ENCODE data around the gene TENM4. TPM values are rescaled to one million over a fixed set of nuclear protein-coding genes. Genes with fewer than 3 reads are reported as not detected.

TENM4 gene
- polyA plus RNA-seq, 1 donor from 2014 or later: not detected

- H3K36me3 Mint-ChIP-seq: peaks cover 1% of the 10 kb centered on the region
- no peak overlapping the region for H3K4me3 Mint-ChIP-seq
- H3K27me3 Mint-ChIP-seq: peaks cover 1% of the 10 kb centered on the region
- H3K9me3 Mint-ChIP-seq: peaks cover 0 to 3% (median 3%) of the 10 kb centered on the region in 3 donors
- no peaks in the 10 kb centered on the region for H3K4me1 Mint-ChIP-seq
- no peak overlapping the region for H3K27ac Mint-ChIP-seq
Measured at GRCh38 chr11:79418241-79418640, 22.6 kb downstream of the TENM4 start.

GRCh38 chr11:79417069-79417920, 23.5 kb downstream of the TENM4 start:
- H3K4me3 Mint-ChIP-seq: no peak overlapping the region
- peaks cover 0 to 3% (median 3%) of the 10 kb centered on the region in 3 donors for H3K9me3 Mint-ChIP-seq
- H3K27ac Mint-ChIP-seq: no peak overlapping the region
- H3K27me3 Mint-ChIP-seq: peaks cover 1% of the 10 kb centered on the region
- peaks cover 1% of the 10 kb centered on the region for H3K36me3 Mint-ChIP-seq
- H3K4me1 Mint-ChIP-seq: no peaks in the 10 kb centered on the region

- H3K4me3 Mint-ChIP-seq: no peak overlapping the region
- H3K36me3 Mint-ChIP-seq: peaks cover 1% of the 10 kb centered on the region
- no peak overlapping the region for H3K27ac Mint-ChIP-seq
- H3K4me1 Mint-ChIP-seq: no peaks in the 10 kb centered on the region
- peaks cover 1% of the 10 kb centered on the region for H3K27me3 Mint-ChIP-seq
- peaks cover 0 to 3% (median 3%) of the 10 kb centered on the region in 3 donors for H3K9me3 Mint-ChIP-seq
Measured at GRCh38 chr11:79415912-79416311, 24.9 kb downstream of the TENM4 start.

GRCh38 chr11:79415411-79415810, 25.4 kb downstream of the TENM4 start:
- no peaks in the 10 kb centered on the region for H3K4me1 Mint-ChIP-seq
- no peak overlapping the region for H3K4me3 Mint-ChIP-seq
- H3K27me3 Mint-ChIP-seq: peaks cover 1% of the 10 kb centered on the region
- no peak overlapping the region for H3K27ac Mint-ChIP-seq
- peaks cover 1% of the 10 kb centered on the region for H3K36me3 Mint-ChIP-seq
- H3K9me3 Mint-ChIP-seq: peaks cover 0 to 3% (median 3%) of the 10 kb centered on the region in 3 donors

- peaks cover 1% of the 10 kb centered on the region for H3K27me3 Mint-ChIP-seq
- no peaks in the 10 kb centered on the region for H3K4me1 Mint-ChIP-seq
- H3K36me3 Mint-ChIP-seq: peaks cover 1% of the 10 kb centered on the region
- H3K4me3 Mint-ChIP-seq: no peak overlapping the region
- H3K27ac Mint-ChIP-seq: no peak overlapping the region
- peaks cover 0 to 3% (median 3%) of the 10 kb centered on the region in 3 donors for H3K9me3 Mint-ChIP-seq
Measured at GRCh38 chr11:79414644-79415317, 26.0 kb downstream of the TENM4 start.

GRCh38 chr11:79414041-79414440, 26.8 kb downstream of the TENM4 start:
- H3K36me3 Mint-ChIP-seq: peaks cover 1% of the 10 kb centered on the region
- H3K4me1 Mint-ChIP-seq: no peaks in the 10 kb centered on the region
- no peak overlapping the region for H3K4me3 Mint-ChIP-seq
- H3K27ac Mint-ChIP-seq: no peak overlapping the region
- H3K9me3 Mint-ChIP-seq: peaks cover 0 to 3% (median 3%) of the 10 kb centered on the region in 3 donors
- peaks cover 1% of the 10 kb centered on the region for H3K27me3 Mint-ChIP-seq

- Mint-ChIP-seq H3K4me1 (no peaks in the 10 kb centered on the region), H3K27me3 (no peaks in the 10 kb centered on the region), H3K4me3 (no peak overlapping the region), H3K36me3 (peaks cover 1% of the 10 kb centered on the region), H3K9me3 (peaks cover 0 to 3% (median 3%) of the 10 kb centered on the region in 3 donors), H3K27ac (no peak overlapping the region)
Measured at GRCh38 chr11:79413268-79413667, 27.6 kb downstream of the TENM4 start.

- no peaks in the 10 kb centered on the region for H3K27me3 Mint-ChIP-seq
- H3K27ac Mint-ChIP-seq: no peak overlapping the region
- H3K4me1 Mint-ChIP-seq: no peaks in the 10 kb centered on the region
- H3K9me3 Mint-ChIP-seq: peaks cover 0 to 3% (median 3%) of the 10 kb centered on the region in 3 donors
- H3K36me3 Mint-ChIP-seq: peaks cover 1% of the 10 kb centered on the region
- no peak overlapping the region for H3K4me3 Mint-ChIP-seq
Measured at GRCh38 chr11:79412761-79413160, 28.1 kb downstream of the TENM4 start.

GRCh38 chr11:79409330-79409729, 31.5 kb downstream of the TENM4 start:
- Mint-ChIP-seq H3K27ac (peak overlapping the region in 1 of 3 donors; percentile 69), H3K9me3 (no peaks in the 10 kb centered on the region), H3K36me3 (no peaks in the 10 kb centered on the region), H3K4me1 (peaks cover 6 to 10% (median 9%) of the 10 kb centered on the region in 3 donors), H3K27me3 (no peaks in the 10 kb centered on the region), H3K4me3 (no peak overlapping the region)

GRCh38 chr11:79406376-79406775, 34.5 kb downstream of the TENM4 start:
- peak overlapping the region in 1 of 4 donors; percentile 30 for H3K4me3 Mint-ChIP-seq
- H3K36me3 Mint-ChIP-seq: no peaks in the 10 kb centered on the region
- H3K27ac Mint-ChIP-seq: peak overlapping the region in 2 of 3 donors; percentile 8 to 53
- H3K9me3 Mint-ChIP-seq: no peaks in the 10 kb centered on the region
- peaks cover 6 to 10% (median 9%) of the 10 kb centered on the region in 3 donors for H3K4me1 Mint-ChIP-seq
- H3K27me3 Mint-ChIP-seq: peaks cover 1% of the 10 kb centered on the region

- peaks cover 6 to 10% (median 9%) of the 10 kb centered on the region in 3 donors for H3K4me1 Mint-ChIP-seq
- no peaks in the 10 kb centered on the region for H3K36me3 Mint-ChIP-seq
- peaks cover 1% of the 10 kb centered on the region for H3K27me3 Mint-ChIP-seq
- no peaks in the 10 kb centered on the region for H3K9me3 Mint-ChIP-seq
- peak overlapping the region in 1 of 3 donors; percentile 94 for H3K27ac Mint-ChIP-seq
- no peak overlapping the region for H3K4me3 Mint-ChIP-seq
Measured at GRCh38 chr11:79404806-79405205, 36.0 kb downstream of the TENM4 start.

- peaks cover 1% of the 10 kb centered on the region for H3K27me3 Mint-ChIP-seq
- no peak overlapping the region for H3K4me3 Mint-ChIP-seq
- peak overlapping the region in 1 of 3 donors; percentile 94 for H3K27ac Mint-ChIP-seq
Measured at GRCh38 chr11:79404325-79404724, 36.5 kb downstream of the TENM4 start.

GRCh38 chr11:79403839-79404238, 37.0 kb downstream of the TENM4 start:
- Mint-ChIP-seq H3K27ac (no peak overlapping the region), H3K4me1 (peaks cover 6 to 10% (median 9%) of the 10 kb centered on the region in 3 donors), H3K27me3 (peaks cover 1% of the 10 kb centered on the region), H3K9me3 (no peaks in the 10 kb centered on the region), H3K4me3 (no peak overlapping the region), H3K36me3 (no peaks in the 10 kb centered on the region)

More at GRCh38 chr11:79404325-79404724, 36.5 kb downstream of the TENM4 start:
- Mint-ChIP-seq H3K4me1 (peaks cover 6 to 10% (median 9%) of the 10 kb centered on the region in 3 donors), H3K9me3 (no peaks in the 10 kb centered on the region), H3K36me3 (no peaks in the 10 kb centered on the region)

- Mint-ChIP-seq H3K27me3 (peaks cover 1% of the 10 kb centered on the region), H3K4me3 (no peak overlapping the region), H3K9me3 (no peaks in the 10 kb centered on the region), H3K36me3 (no peaks in the 10 kb centered on the region), H3K4me1 (peaks cover 6 to 10% (median 9%) of the 10 kb centered on the region in 3 donors), H3K27ac (no peak overlapping the region)
Measured at GRCh38 chr11:79402912-79403311, 37.9 kb downstream of the TENM4 start.

- Mint-ChIP-seq H3K36me3 (no peaks in the 10 kb centered on the region), H3K9me3 (no peaks in the 10 kb centered on the region), H3K27ac (no peak overlapping the region), H3K4me3 (no peak overlapping the region), H3K27me3 (peaks cover 1% of the 10 kb centered on the region), H3K4me1 (peaks cover 0 to 1% (median 0%) of the 10 kb centered on the region in 3 donors)
Measured at GRCh38 chr11:79400717-79401330, 40.0 kb downstream of the TENM4 start.

All from IgD-negative memory B cell (primary cell).